ENCODE data around the gene CIB4.
"Not testable (repeated sequence)": the region's sequence is repeated elsewhere in the genome, so short reads cannot be mapped to it uniquely, and the experiment has no call there.

The CIB4 gene

GRCh38 chr2:26666671-26667070 is 25.5 kb upstream of the CIB4 start:
- Histone ChIP-seq H4K91ac (ENCODE audit: low read depth, low read length, poor library complexity) (no peak overlapping the region), H3K14ac (ENCODE audit: low read length) (no peak overlapping the region), H3K36me3 (replicated peaks in 1 of 2; ENCODE audit: control insufficient read depth in 2 of 2, insufficient read depth in 2 of 2, low read length in 2 of 2) (no peaks in the 10 kb centered on the region), H2BK120ac (ENCODE audit: low read depth, low read length) (no peak overlapping the region), H2BK5ac (ENCODE audit: low read length) (no peak overlapping the region), H2BK15ac (ENCODE audit: low read length) (no peak overlapping the region), H3K79me1 (ENCODE audit: low read depth, low read length) (no peaks in the 10 kb centered on the region), H3K9ac (ENCODE audit: low read depth, low read length, poor library complexity) (no peak overlapping the region), H3K9me3 (replicated peaks in 1 of 2; ENCODE audit: control insufficient read depth in 2 of 2, insufficient read depth in 1 of 2, low read depth in 1 of 2, low read length in 2 of 2) (no peaks in the 10 kb centered on the region), H2BK12ac (ENCODE audit: low read length) (no peak overlapping the region), H3K4ac (ENCODE audit: low read length) (no peak overlapping the region), H4K8ac (ENCODE audit: low read depth, low read length) (no peak overlapping the region), H3K23ac (ENCODE audit: low read depth, low read length, poor library complexity) (no peak overlapping the region), H3K4me3 (ENCODE audit: low read length in 2 of 2) (no peak overlapping the region), H3K18ac (ENCODE audit: low read length) (no peak overlapping the region), H3K4me1 (ENCODE audit: control insufficient read depth in 2 of 2, insufficient read depth in 1 of 2, low read depth in 1 of 2, low read length in 2 of 2) (no peaks in the 10 kb centered on the region), H2AFZ (ENCODE audit: low read length) (no peak overlapping the region), H3K4me2 (ENCODE audit: insufficient read depth, low read length, poor library complexity, severe bottlenecking) (no peak overlapping the region), H3K27me3 (ENCODE audit: control insufficient read depth in 3 of 3, insufficient read depth in 3 of 3, low read depth in 1 of 3, low read length in 3 of 3) (peaks cover 0 to 28% (median 0%) of the 10 kb centered on the region in 3 experiments), H3K27ac (replicated peaks; ENCODE audit: low read length) (no peak overlapping the region), H2AK5ac (ENCODE audit: low read depth, low read length) (no peak overlapping the region)
- no peak for DNase-seq (ENCODE audit: low spot score)
- no CpG with 5 or more reads among the region's 2 CpGs for WGBS, 2 donors (ENCODE audit: extremely low coverage in 2 of 2, insufficient read length in 2 of 2, insufficient replicate concordance in 1 of 2)

- H2BK120ac ChIP-seq (ENCODE audit: low read depth, low read length); H3K9me3 ChIP-seq (replicated peaks in 1 of 2; ENCODE audit: control insufficient read depth in 2 of 2, insufficient read depth in 1 of 2, low read depth in 1 of 2, low read length in 2 of 2); H2AFZ ChIP-seq (ENCODE audit: low read length); H3K4me2 ChIP-seq (ENCODE audit: insufficient read depth, low read length, poor library complexity, severe bottlenecking); H3K9ac ChIP-seq (ENCODE audit: low read depth, low read length, poor library complexity); H3K4ac ChIP-seq (ENCODE audit: low read length); H2BK15ac ChIP-seq (ENCODE audit: low read length); H3K14ac ChIP-seq (ENCODE audit: low read length); H3K4me3 ChIP-seq (ENCODE audit: low read length in 2 of 2); H3K36me3 ChIP-seq (replicated peaks in 1 of 2; ENCODE audit: control insufficient read depth in 2 of 2, insufficient read depth in 2 of 2, low read length in 2 of 2); H4K91ac ChIP-seq (ENCODE audit: low read depth, low read length, poor library complexity); H2BK12ac ChIP-seq (ENCODE audit: low read length); H3K18ac ChIP-seq (ENCODE audit: low read length); H3K27ac ChIP-seq (replicated peaks; ENCODE audit: low read length); H3K4me1 ChIP-seq (ENCODE audit: control insufficient read depth in 2 of 2, insufficient read depth in 1 of 2, low read depth in 1 of 2, low read length in 2 of 2); H3K79me1 ChIP-seq (ENCODE audit: low read depth, low read length); DNase-seq (ENCODE audit: low spot score); H3K23ac ChIP-seq (ENCODE audit: low read depth, low read length, poor library complexity); H2AK5ac ChIP-seq (ENCODE audit: low read depth, low read length); H4K8ac ChIP-seq (ENCODE audit: low read depth, low read length); H2BK5ac ChIP-seq (ENCODE audit: low read length): not testable (repeated sequence)
- H3K27me3 ChIP-seq (ENCODE audit: control insufficient read depth in 3 of 3, insufficient read depth in 3 of 3, low read depth in 1 of 3, low read length in 3 of 3): peaks cover 0 to 14% (median 0%) of the 10 kb centered on the region in 3 experiments
- no CpG with 5 or more reads among the region's 21 CpGs for WGBS, 2 donors (ENCODE audit: extremely low coverage in 2 of 2, insufficient read length in 2 of 2, insufficient replicate concordance in 1 of 2)
Measured at GRCh38 chr2:26665296-26665695, 24.1 kb upstream of the CIB4 start.

GRCh38 chr2:26660363-26660962 is 19.3 kb upstream of the CIB4 start:
- Histone ChIP-seq H3K27ac (replicated peaks; ENCODE audit: low read length) (no peak overlapping the region), H3K14ac (ENCODE audit: low read length) (no peak overlapping the region), H3K4me3 (ENCODE audit: low read length in 2 of 2) (no peak overlapping the region), H4K91ac (ENCODE audit: low read depth, low read length, poor library complexity) (no peak overlapping the region), H3K36me3 (replicated peaks in 1 of 2; ENCODE audit: control insufficient read depth in 2 of 2, insufficient read depth in 2 of 2, low read length in 2 of 2) (no peaks in the 10 kb centered on the region), H3K27me3 (ENCODE audit: control insufficient read depth in 3 of 3, insufficient read depth in 3 of 3, low read depth in 1 of 3, low read length in 3 of 3) (no peaks in the 10 kb centered on the region), H2AFZ (ENCODE audit: low read length) (no peak overlapping the region), H2BK120ac (ENCODE audit: low read depth, low read length) (no peak overlapping the region), H2AK5ac (ENCODE audit: low read depth, low read length) (no peak overlapping the region), H3K9me3 (replicated peaks in 1 of 2; ENCODE audit: control insufficient read depth in 2 of 2, insufficient read depth in 1 of 2, low read depth in 1 of 2, low read length in 2 of 2) (peaks cover 0 to 4% of the 10 kb centered on the region in 2 donors), H3K4me2 (ENCODE audit: insufficient read depth, low read length, poor library complexity, severe bottlenecking) (no peak overlapping the region), H4K8ac (ENCODE audit: low read depth, low read length) (no peak overlapping the region), H3K4ac (ENCODE audit: low read length) (no peak overlapping the region), H2BK5ac (ENCODE audit: low read length) (no peak overlapping the region), H2BK12ac (ENCODE audit: low read length) (no peak overlapping the region), H3K79me1 (ENCODE audit: low read depth, low read length) (no peaks in the 10 kb centered on the region), H3K18ac (ENCODE audit: low read length) (no peak overlapping the region), H3K9ac (ENCODE audit: low read depth, low read length, poor library complexity) (no peak overlapping the region), H3K4me1 (ENCODE audit: control insufficient read depth in 2 of 2, insufficient read depth in 1 of 2, low read depth in 1 of 2, low read length in 2 of 2) (peaks cover 0 to 3% of the 10 kb centered on the region in 2 donors), H3K23ac (ENCODE audit: low read depth, low read length, poor library complexity) (no peak overlapping the region), H2BK15ac (ENCODE audit: low read length) (no peak overlapping the region)
- WGBS, 2 donors (ENCODE audit: extremely low coverage in 2 of 2, insufficient read length in 2 of 2, insufficient replicate concordance in 1 of 2): no CpG with 5 or more reads among the region's 1 CpG
- no peak for DNase-seq (ENCODE audit: low spot score)

GRCh38 chr2:26658691-26659346 is 17.7 kb upstream of the CIB4 start:
- Histone ChIP-seq H2BK5ac (ENCODE audit: low read length) (no peak overlapping the region), H3K9ac (ENCODE audit: low read depth, low read length, poor library complexity) (no peak overlapping the region), H4K8ac (ENCODE audit: low read depth, low read length) (no peak overlapping the region), H3K18ac (ENCODE audit: low read length) (no peak overlapping the region), H2AFZ (ENCODE audit: low read length) (no peak overlapping the region), H3K36me3 (replicated peaks in 1 of 2; ENCODE audit: control insufficient read depth in 2 of 2, insufficient read depth in 2 of 2, low read length in 2 of 2) (no peaks in the 10 kb centered on the region), H3K27ac (replicated peaks; ENCODE audit: low read length) (no peak overlapping the region), H2BK12ac (ENCODE audit: low read length) (no peak overlapping the region), H3K9me3 (replicated peaks in 1 of 2; ENCODE audit: control insufficient read depth in 2 of 2, insufficient read depth in 1 of 2, low read depth in 1 of 2, low read length in 2 of 2) (peaks cover 0 to 4% of the 10 kb centered on the region in 2 donors), H2BK15ac (ENCODE audit: low read length) (no peak overlapping the region), H4K91ac (ENCODE audit: low read depth, low read length, poor library complexity) (no peak overlapping the region), H3K4me2 (ENCODE audit: insufficient read depth, low read length, poor library complexity, severe bottlenecking) (no peak overlapping the region), H3K27me3 (ENCODE audit: control insufficient read depth in 3 of 3, insufficient read depth in 3 of 3, low read depth in 1 of 3, low read length in 3 of 3) (no peaks in the 10 kb centered on the region), H3K14ac (ENCODE audit: low read length) (no peak overlapping the region), H3K23ac (ENCODE audit: low read depth, low read length, poor library complexity) (no peak overlapping the region), H3K79me1 (ENCODE audit: low read depth, low read length) (no peaks in the 10 kb centered on the region), H3K4me3 (ENCODE audit: low read length in 2 of 2) (no peak overlapping the region), H2AK5ac (ENCODE audit: low read depth, low read length) (no peak overlapping the region), H2BK120ac (ENCODE audit: low read depth, low read length) (no peak overlapping the region), H3K4ac (ENCODE audit: low read length) (no peak overlapping the region), H3K4me1 (ENCODE audit: control insufficient read depth in 2 of 2, insufficient read depth in 1 of 2, low read depth in 1 of 2, low read length in 2 of 2) (peaks cover 0 to 7% of the 10 kb centered on the region in 2 donors)
- WGBS, 2 donors (ENCODE audit: extremely low coverage in 2 of 2, insufficient read length in 2 of 2, insufficient replicate concordance in 1 of 2): no CpG with 5 or more reads among the region's 6 CpGs
- DNase-seq (ENCODE audit: low spot score): no peak

Measured in neuronal stem cell (in vitro differentiated cells).